ENCODE results near the gene AHSA1.

AHSA1 gene

GRCh38 chr14:77491056-77491455, 33.2 kb downstream of the AHSA1 start:
- no peak for TF ChIP-seq CTCF (IDR thresholded peaks at IDR 0.05; ENCODE audit: low read depth, low read length)
- no peak overlapping the region for H3K4me3 ChIP-seq (replicated peaks in 1 of 2; ENCODE audit: low read depth in 2 of 2, low read length in 2 of 2)
- no peak for DNase-seq (ENCODE audit: low read depth in 2 of 2)

GRCh38 chr14:77495334-77495733, 37.4 kb downstream of the AHSA1 start:
- DNase-seq (ENCODE audit: low read depth in 2 of 2): peak in 1 of 2 donors; percentile 13
- no peak overlapping the region for H3K4me3 ChIP-seq (replicated peaks in 1 of 2; ENCODE audit: low read depth in 2 of 2, low read length in 2 of 2)
- TF ChIP-seq CTCF (IDR thresholded peaks at IDR 0.05; ENCODE audit: low read depth, low read length): no peak

- peak; percentile 19 to 42 for DNase-seq (ENCODE audit: low read depth in 2 of 2)
- no peak for TF ChIP-seq CTCF (IDR thresholded peaks at IDR 0.05; ENCODE audit: low read depth, low read length)
- H3K4me3 ChIP-seq (replicated peaks in 1 of 2; ENCODE audit: low read depth in 2 of 2, low read length in 2 of 2): peak within 1 kb of the TSS; percentile 41 to 51
These were observed 40.5 kb downstream of the AHSA1 start, which contains the start of gene ISM2 for GRCh38 chr14:77498120-77498979. TSS of gene ISM2 (minus strand) at chr14:77498816. CDS start at chr14:77498793, 23 bp downstream.

- DNase-seq (ENCODE audit: low read depth in 2 of 2): no peak
- TF ChIP-seq CTCF (IDR thresholded peaks at IDR 0.05; ENCODE audit: low read depth, low read length): no peak
- peak overlapping the region; percentile 41 to 51 for H3K4me3 ChIP-seq (replicated peaks in 1 of 2; ENCODE audit: low read depth in 2 of 2, low read length in 2 of 2)
These were observed 41.2 kb downstream of the AHSA1 start for GRCh38 chr14:77498984-77499527.

GRCh38 chr14:77502109-77502782, 44.4 kb downstream of the AHSA1 start:
- no peak overlapping the region for H3K4me3 ChIP-seq (replicated peaks in 1 of 2; ENCODE audit: low read depth in 2 of 2, low read length in 2 of 2)
- TF ChIP-seq CTCF (IDR thresholded peaks at IDR 0.05; ENCODE audit: low read depth, low read length): no peak
- no peak for DNase-seq (ENCODE audit: low read depth in 2 of 2)

- no peak for TF ChIP-seq CTCF (IDR thresholded peaks at IDR 0.05; ENCODE audit: low read depth, low read length)
- no peak for DNase-seq (ENCODE audit: low read depth in 2 of 2)
- H3K4me3 ChIP-seq (replicated peaks in 1 of 2; ENCODE audit: low read depth in 2 of 2, low read length in 2 of 2): no peak overlapping the region
These were observed 45.2 kb downstream of the AHSA1 start for GRCh38 chr14:77503138-77503537.
